BLaER1 (cell line): ENCODE data around the gene CFAP70.
"Not testable (repeated sequence)": the region's sequence is repeated elsewhere in the genome, so short reads cannot be mapped to it uniquely, and the experiment has no call there.

Source experiments
- H3K27ac ChIP-seq: shearing (Covaris generic); formaldehyde crosslinking; 2 replicates; pipeline ENCODE4 v1.8.1; 2022
- H3K27me3 ChIP-seq: shearing (Covaris generic); formaldehyde crosslinking; 2 replicates; pipeline ENCODE4 v1.8.1; 2022
- H3K36me3 ChIP-seq: shearing (Covaris generic); formaldehyde crosslinking; 2 replicates; pipeline ENCODE4 v1.8.1; 2022
- H3K4me1 ChIP-seq: shearing (Covaris generic); formaldehyde crosslinking; 2 replicates; pipeline ENCODE4 v1.8.1; 2022
- H3K4me2 ChIP-seq: shearing (Covaris generic); formaldehyde crosslinking; 2 replicates; pipeline ENCODE4 v1.8.1; 2022
- H3K4me3 ChIP-seq: shearing (Covaris generic); formaldehyde crosslinking; 2 replicates; pipeline ENCODE4 v1.8.1; 2022
- H3K9ac ChIP-seq: shearing (Covaris generic); formaldehyde crosslinking; 2 replicates; pipeline ENCODE4 v1.8.1; 2022
- H3K9me3 ChIP-seq: shearing (Covaris generic); formaldehyde crosslinking; 2 replicates; pipeline ENCODE4 v1.8.1; 2022
- H4K20me1 ChIP-seq: shearing (Covaris generic); formaldehyde crosslinking; 2 replicates; pipeline ENCODE4 v1.8.1; 2022
- Cebpa-rat ChIP-seq: shearing (Covaris generic); IDR thresholded peaks from 2 replicates; pipeline ENCODE4 v1.8.1; 2022

The CFAP70 gene

DNA sequence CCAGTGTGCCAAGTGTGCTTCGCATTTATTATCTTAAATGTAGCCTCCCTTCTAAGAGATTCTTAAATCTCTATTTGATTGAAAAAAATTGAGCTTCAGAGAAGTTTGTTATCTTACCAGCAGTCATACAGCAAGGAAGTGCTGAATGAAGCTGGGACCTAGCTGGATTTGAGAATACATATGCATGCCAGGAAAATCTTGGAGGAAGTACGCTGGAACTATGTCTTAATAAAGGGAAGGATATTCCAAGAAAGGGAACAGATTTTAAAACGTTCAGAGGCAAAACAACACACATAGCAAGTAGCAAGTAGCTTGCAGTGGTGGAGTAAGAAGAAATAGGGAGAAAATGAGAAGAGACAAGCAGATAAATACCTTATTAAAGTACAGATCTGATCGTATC lies 1.5 kb downstream of the CFAP70 start:
- Histone ChIP-seq H3K9me3 (no peaks in the 10 kb centered on the region), H3K4me3 (no peak overlapping the region), H3K9ac (no peak overlapping the region), H3K27ac (no peak overlapping the region), H3K27me3 (peaks cover 16% of the 10 kb centered on the region), H3K36me3 (peaks cover 4% of the 10 kb centered on the region; the same call in 1 of the 2 replicates), H3K4me1 (no peaks in the 10 kb centered on the region), H4K20me1 (no peaks in the 10 kb centered on the region), H3K4me2 (no peak overlapping the region)
- TF ChIP-seq Cebpa-rat: no peak

DNA sequence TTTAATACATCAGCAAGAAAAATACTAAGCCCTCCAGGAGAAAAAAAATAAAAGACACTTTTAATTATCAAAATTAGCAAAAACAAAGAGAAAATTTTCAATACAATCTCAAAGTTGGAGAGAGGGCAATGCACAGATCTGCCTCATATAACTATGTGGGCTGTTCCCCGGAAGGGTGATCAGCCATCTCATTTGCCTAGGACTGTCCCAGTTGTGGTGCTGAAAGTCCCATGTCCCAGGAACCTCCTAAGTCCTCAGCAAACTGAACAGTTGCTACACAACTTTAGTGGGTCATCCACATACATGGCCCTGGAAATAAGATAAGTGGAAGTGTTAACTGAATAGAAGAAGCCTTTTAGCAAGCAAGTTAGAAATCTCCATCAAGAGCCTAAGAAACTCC lies 14.4 kb downstream of the CFAP70 start:
- no peak overlapping the region for H3K4me2 ChIP-seq
- peaks cover 17% of the 10 kb centered on the region for H3K36me3 ChIP-seq
- no peak overlapping the region for H3K27ac ChIP-seq
- no peaks in the 10 kb centered on the region for H4K20me1 ChIP-seq
- no peak overlapping the region for H3K9ac ChIP-seq
- no peaks in the 10 kb centered on the region for H3K27me3 ChIP-seq
- peaks cover 16% of the 10 kb centered on the region for H3K9me3 ChIP-seq
- TF ChIP-seq Cebpa-rat: no peak
- peaks cover 2% of the 10 kb centered on the region; the same call in 1 of the 2 replicates for H3K4me1 ChIP-seq
- no peak overlapping the region for H3K4me3 ChIP-seq

DNA sequence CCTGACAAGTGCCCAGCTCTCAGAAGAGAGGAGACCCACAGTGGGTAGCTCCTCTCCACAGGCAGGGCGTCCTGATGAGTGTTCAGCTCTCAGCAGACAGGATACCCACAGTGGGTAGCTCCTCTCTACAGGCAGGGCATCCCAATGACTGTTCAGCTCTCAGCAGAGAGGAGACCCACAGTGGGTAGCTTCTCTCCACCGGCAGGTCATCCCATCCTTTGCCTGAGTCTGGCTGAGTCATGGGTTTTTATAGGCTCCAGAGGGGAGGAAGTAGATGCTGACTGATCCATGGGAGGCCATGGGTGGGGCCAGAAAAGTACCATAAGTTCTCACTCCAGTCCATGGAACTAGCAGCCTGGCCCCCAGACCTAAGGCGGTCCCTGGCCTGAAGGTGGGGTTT lies 18.5 kb downstream of the CFAP70 start:
- no peaks in the 10 kb centered on the region for H4K20me1 ChIP-seq
- H3K4me3 ChIP-seq: no peak overlapping the region
- no peaks in the 10 kb centered on the region for H3K27me3 ChIP-seq
- no peaks in the 10 kb centered on the region for H3K4me1 ChIP-seq
- H3K9me3 ChIP-seq: peaks cover 17% of the 10 kb centered on the region
- no peak overlapping the region for H3K27ac ChIP-seq
- peaks cover 21% of the 10 kb centered on the region for H3K36me3 ChIP-seq
- H3K9ac ChIP-seq: no peak overlapping the region
- no peak overlapping the region for H3K4me2 ChIP-seq
- no peak for TF ChIP-seq Cebpa-rat

DNA sequence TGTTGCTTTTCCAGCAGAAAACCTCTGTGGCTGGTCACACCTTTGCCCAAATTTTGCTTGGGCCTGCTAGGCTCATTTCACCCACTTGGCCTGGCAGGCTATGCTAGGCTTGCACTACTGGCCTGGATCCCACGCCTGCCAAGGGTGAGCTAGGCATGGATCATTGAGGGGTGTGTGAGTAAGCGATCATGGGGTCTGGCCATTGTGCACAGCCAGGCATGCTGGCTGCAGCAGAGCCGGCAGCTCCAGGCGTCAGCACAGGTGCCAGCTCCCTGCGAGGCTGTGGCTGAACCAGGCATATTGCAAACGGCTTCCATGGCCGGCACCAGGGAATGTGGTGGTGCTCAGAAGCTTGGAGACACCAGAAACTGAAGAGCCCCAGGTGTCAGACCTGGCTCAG lies 19.2 kb downstream of the CFAP70 start:
- Histone ChIP-seq H3K27ac (no peak overlapping the region), H3K9ac (no peak overlapping the region), H3K27me3 (no peaks in the 10 kb centered on the region), H3K4me1 (no peaks in the 10 kb centered on the region), H3K4me3 (no peak overlapping the region), H3K36me3 (peaks cover 21% of the 10 kb centered on the region), H3K4me2 (no peak overlapping the region), H4K20me1 (no peaks in the 10 kb centered on the region), H3K9me3 (peaks cover 17% of the 10 kb centered on the region)
- no peak for TF ChIP-seq Cebpa-rat

DNA sequence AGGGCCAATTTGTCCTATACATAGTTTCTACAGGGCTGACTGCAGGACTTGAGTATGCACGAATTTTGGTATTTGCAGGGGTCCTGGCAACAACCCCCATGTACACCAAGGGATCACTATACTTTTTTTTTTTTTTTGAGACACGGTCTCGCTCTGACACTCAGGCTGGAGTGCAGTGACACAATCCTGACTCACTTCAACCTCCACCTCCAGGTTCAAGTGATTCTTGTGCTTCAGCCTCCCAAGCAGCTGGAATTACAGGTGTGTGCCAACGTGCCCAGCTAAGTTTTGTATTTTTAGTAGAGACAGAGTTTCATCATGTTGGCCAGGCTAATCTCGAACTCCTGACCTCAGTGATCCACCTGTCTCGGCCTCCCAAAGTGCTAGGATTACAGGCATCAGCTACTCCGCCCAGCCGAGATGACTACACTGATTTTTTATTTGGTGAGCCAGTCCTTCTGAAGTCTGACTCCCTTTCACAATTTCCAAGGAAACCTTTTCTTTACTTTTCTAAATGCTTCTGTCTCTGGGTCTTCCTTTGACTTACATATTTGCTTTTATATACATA lies 19.8 kb downstream of the CFAP70 start:
- Histone ChIP-seq H3K4me2 (no peak overlapping the region), H3K9ac (no peak overlapping the region), H3K4me1 (no peaks in the 10 kb centered on the region), H3K9me3 (peaks cover 17% of the 10 kb centered on the region), H3K27me3 (no peaks in the 10 kb centered on the region), H3K4me3 (no peak overlapping the region), H3K36me3 (peaks cover 21% of the 10 kb centered on the region), H3K27ac (no peak overlapping the region), H4K20me1 (no peaks in the 10 kb centered on the region)
- no peak for TF ChIP-seq Cebpa-rat

DNA sequence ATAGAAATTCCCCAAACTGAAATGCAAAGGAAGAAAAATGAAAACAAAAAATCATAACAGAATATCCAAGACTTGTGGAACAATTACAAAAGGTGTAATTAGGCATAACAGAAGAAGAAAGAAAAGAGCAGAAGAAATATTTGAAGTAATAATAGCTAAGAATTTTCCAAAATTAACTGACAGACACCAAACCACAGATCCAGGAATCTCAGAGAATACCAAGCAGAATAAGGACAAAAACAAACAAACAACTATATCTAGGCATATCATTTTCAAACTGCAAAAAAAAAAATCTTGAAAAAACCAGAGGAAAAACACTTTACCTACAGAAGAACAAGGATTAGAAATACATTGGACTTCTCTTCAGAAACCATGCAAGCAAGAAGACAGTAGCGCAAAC lies 25.5 kb downstream of the CFAP70 start:
- Histone ChIP-seq H4K20me1 (no peaks in the 10 kb centered on the region), H3K4me3 (no peak overlapping the region), H3K27me3 (no peaks in the 10 kb centered on the region), H3K36me3 (no peaks in the 10 kb centered on the region), H3K4me1 (no peaks in the 10 kb centered on the region), H3K27ac (no peak overlapping the region), H3K9me3 (no peaks in the 10 kb centered on the region), H3K4me2 (no peak overlapping the region), H3K9ac (no peak overlapping the region)
- no peak for TF ChIP-seq Cebpa-rat

DNA sequence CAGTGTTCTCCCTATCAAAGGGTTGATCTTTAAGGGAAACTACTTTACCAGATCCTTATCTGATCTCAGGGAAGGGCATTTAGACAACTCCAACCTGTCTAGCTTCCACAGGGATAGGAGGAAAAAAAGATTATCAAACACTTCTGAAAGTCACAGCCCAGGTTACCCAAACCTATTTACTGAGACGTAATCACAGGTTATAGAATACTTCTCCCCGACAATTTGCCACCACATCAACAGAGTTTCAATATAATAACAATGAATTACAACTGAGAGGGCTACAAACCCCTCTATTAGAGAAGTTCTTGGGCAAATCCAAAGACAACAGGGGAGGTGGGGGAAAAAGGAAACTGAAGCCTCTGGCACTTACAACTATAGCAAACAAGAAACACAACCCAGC lies 26.3 kb downstream of the CFAP70 start:
- no peak overlapping the region for H3K4me2 ChIP-seq
- no peak overlapping the region for H3K4me3 ChIP-seq
- H3K36me3 ChIP-seq: no peaks in the 10 kb centered on the region
- no peak for TF ChIP-seq Cebpa-rat
- H3K27ac ChIP-seq: no peak overlapping the region
- H3K4me1 ChIP-seq: no peaks in the 10 kb centered on the region
- no peaks in the 10 kb centered on the region for H3K27me3 ChIP-seq
- no peaks in the 10 kb centered on the region for H4K20me1 ChIP-seq
- H3K9me3 ChIP-seq: no peaks in the 10 kb centered on the region
- no peak overlapping the region for H3K9ac ChIP-seq

DNA sequence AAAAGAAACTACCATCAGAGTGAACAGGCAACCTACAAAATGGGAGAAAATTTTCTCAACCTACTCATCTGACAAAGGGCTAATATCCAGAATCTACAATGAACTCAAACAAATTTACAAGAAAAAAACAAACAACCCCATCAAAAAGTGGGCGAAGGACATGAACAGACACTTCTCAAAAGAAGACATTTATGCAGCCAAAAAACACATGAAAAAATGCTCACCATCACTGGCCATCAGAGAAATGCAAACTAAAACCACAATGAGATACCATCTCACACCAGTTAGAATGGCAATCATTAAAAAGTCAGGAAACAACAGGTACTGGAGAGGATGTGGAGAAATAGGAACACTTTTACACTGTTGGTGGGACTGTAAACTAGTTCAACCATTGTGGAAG lies 30.1 kb downstream of the CFAP70 start:
- not testable (repeated sequence) for H3K27ac ChIP-seq, H3K27me3 ChIP-seq, H3K36me3 ChIP-seq, H3K4me3 ChIP-seq, H4K20me1 ChIP-seq, H3K9ac ChIP-seq, H3K4me2 ChIP-seq, H3K9me3 ChIP-seq, H3K4me1 ChIP-seq

DNA sequence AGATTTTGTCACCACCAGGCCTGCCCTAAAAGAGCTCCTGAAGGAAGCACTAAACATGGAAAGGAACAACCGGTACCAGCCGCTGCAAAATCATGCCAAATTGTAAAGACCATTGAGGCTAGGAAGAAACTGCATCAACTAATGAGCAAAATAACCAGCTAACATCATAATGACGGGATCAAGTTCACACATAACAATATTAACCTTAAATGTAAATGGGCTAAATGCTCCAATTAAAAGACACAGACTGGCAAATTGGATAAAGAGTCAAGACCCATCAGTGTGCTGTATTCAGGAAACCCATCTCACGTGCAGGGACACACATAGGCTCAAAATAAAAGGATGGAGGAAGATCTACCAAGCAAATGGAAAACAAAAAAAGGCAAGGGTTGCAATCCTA lies 33.4 kb downstream of the CFAP70 start:
- not testable (repeated sequence) for H3K9ac ChIP-seq, H4K20me1 ChIP-seq, H3K4me2 ChIP-seq, H3K4me1 ChIP-seq, H3K27me3 ChIP-seq, H3K4me3 ChIP-seq, H3K27ac ChIP-seq
- Histone ChIP-seq H3K36me3 (0 out of 2 replicates have a peak, but pooled peaks cover 12% of the 10 kb centered on the region), H3K9me3 (peaks cover 15% of the 10 kb centered on the region)

DNA sequence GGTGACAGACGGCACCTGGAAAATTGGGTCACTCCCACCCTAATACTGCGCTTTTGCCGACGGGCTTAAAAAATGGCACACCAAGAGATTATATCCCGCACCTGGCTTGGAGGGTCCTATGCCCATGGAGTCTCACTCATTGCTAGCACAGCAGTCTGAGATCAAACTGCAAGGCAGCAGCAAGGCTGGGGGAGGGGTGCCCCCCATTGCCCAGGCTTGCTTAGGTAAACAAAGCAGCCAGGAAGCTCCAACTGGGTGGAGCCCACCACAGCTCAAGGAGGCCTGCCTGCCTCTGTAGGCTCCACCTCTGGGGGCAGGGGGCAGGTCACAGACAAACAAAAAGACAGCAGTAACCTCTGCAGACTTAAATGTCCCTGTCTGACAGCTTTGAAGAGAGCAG lies 35.1 kb downstream of the CFAP70 start:
- Histone ChIP-seq H3K36me3 (0 out of 2 replicates have a peak, but pooled peaks cover 12% of the 10 kb centered on the region), H3K9me3 (peaks cover 15% of the 10 kb centered on the region)
- not testable (repeated sequence) for H3K27ac ChIP-seq, H4K20me1 ChIP-seq, H3K4me1 ChIP-seq, H3K4me3 ChIP-seq, H3K27me3 ChIP-seq, H3K9ac ChIP-seq, H3K4me2 ChIP-seq

DNA sequence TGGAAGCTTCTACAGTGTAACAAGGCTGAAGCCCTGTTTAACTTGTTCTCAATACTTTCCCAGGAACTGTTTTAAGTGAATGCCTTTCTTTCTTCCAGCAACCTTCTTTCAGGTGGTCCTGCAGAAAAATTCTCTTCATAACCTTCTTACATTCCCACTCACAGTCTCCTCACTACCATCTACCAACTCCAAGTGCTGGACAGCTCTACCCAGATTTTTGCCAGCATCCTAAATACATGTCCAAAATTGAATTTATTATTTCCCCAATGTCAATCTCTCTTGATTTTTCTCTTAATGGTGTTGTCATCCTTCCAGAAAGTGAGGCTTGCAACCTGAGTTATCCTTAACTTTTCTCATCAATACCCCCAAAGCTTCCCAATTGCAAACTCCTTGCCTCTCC lies 48.2 kb downstream of the CFAP70 start:
- Histone ChIP-seq H4K20me1 (no peaks in the 10 kb centered on the region), H3K9ac (no peak overlapping the region), H3K9me3 (peaks cover 33% of the 10 kb centered on the region), H3K27ac (no peak overlapping the region), H3K4me3 (no peak overlapping the region), H3K4me2 (no peak overlapping the region), H3K27me3 (no peaks in the 10 kb centered on the region), H3K36me3 (peaks cover 9% of the 10 kb centered on the region; the same call in 1 of the 2 replicates), H3K4me1 (no peaks in the 10 kb centered on the region)
- no peak for TF ChIP-seq Cebpa-rat
